ENCODE measurements around the gene TMEM106C.

TMEM106C gene, protein sequence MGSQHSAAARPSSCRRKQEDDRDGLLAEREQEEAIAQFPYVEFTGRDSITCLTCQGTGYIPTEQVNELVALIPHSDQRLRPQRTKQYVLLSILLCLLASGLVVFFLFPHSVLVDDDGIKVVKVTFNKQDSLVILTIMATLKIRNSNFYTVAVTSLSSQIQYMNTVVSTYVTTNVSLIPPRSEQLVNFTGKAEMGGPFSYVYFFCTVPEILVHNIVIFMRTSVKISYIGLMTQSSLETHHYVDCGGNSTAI

DNA sequence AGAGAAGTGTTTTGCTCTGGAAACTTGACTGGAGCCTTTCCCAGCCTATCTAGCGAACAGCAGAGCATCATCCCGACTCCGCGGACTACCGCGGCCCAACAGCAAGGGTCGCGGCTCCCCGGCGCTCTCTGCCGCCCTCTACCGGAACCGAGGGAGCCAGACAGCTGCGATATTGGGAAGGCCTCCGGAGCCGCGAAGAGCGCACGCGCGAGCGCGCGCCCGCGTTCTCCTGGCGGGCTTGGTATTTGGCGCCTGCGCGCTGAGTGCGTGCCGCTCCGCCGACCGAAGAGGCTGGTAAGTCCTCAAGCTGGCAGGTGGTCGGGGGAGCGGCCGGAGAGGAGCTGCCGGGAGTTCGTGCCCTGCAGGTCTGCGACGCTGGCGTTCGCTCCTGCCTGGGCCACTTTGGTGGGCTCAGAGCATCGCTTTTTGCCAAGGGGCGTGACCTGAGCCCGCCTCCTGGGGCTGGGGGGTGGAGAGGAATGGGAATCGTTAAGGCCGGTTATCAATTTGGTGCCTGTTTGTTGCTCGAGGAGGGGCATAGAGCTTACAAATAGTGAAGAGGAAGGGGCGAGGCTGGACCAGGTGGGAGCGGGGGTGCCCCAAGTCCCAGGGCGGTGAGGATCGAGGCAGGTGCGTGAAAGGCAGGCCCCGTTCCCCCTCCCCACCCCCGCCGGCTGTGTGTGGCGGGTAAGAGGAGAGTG is at the start of gene TMEM106C:
Gene TMEM106C, plus strand, starts transcription at position 257 of the 701 bp plus-strand sequence. CDS start 641 bp downstream, outside the sequence.
- peak within 1 kb of the TSS; percentile 89 for H3K4me3 ChIP-seq (ENCODE audit: low read depth, low read length)
- peak; percentile 54 for DNase-seq (ENCODE audit: low read depth)

DNA sequence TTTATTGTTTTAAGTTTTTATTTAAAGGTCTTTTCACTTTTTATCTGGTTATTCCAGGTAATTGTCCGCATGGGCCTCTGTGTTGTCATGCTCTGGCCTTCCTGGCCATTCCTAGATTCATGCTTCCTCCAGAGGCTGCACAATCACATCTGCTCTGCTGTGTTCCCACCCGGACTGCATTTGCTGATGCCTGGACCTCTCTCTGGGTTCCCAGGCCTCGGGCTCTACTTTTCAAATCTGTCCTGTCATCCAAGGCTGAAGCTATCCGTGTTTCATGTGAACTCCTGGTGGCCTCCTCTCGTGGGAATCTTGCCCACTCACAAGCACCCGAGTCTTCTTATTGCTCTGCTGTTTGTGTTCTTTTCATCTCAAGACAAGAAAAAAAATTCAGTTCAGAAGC is 42.5 kb upstream of the TMEM106C start:
- no peak overlapping the region for H3K4me3 ChIP-seq (ENCODE audit: low read depth, low read length)

DNA sequence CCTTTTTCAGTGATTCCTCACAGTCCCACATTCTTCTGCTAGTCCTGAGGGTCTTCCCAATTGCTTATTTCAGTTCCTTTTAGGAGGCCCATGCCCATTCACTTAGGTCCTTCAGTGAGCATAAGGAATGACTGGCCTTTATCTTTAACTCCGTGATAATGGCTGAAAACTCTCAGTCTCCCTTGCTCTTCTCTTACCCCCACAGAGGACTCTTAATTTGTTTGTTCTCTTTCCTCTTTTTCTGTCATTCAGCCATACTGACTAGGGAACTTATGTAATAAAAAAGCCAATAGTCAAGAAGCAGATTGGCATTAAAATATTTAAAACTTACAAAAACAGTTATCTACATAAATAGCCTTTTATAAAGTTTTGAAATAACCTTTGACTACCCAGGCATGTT is 41.5 kb upstream of the TMEM106C start:
- no peak for DNase-seq (ENCODE audit: low read depth)

More for the DNA sequence above, 42.5 kb upstream of the TMEM106C start:
- DNase-seq (ENCODE audit: low read depth) = no peak

DNA sequence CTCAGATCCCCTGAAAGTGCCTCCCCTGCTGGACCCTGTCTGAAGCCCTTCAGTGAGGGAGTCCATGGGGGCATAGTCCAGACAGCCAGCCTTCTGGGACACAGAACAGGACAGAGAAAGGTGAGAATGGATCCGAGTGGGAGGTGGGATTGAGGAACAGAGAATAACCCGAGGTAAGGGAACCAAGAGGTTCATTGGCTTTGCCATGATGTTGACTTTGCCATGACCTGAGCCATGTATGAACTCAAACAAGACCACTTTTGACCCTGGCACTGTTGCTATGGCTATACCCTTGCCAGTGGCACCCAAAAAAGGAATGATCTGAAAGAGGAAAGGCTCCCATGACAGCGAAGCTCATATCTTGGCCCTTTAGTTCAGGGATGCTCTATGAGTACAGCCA is 36.0 kb upstream of the TMEM106C start:
- H3K4me3 ChIP-seq (ENCODE audit: low read depth, low read length) = no peak overlapping the region
- no peak for DNase-seq (ENCODE audit: low read depth)

More for the DNA sequence above, 41.5 kb upstream of the TMEM106C start:
- H3K4me3 ChIP-seq (ENCODE audit: low read depth, low read length) = no peak overlapping the region

DNA sequence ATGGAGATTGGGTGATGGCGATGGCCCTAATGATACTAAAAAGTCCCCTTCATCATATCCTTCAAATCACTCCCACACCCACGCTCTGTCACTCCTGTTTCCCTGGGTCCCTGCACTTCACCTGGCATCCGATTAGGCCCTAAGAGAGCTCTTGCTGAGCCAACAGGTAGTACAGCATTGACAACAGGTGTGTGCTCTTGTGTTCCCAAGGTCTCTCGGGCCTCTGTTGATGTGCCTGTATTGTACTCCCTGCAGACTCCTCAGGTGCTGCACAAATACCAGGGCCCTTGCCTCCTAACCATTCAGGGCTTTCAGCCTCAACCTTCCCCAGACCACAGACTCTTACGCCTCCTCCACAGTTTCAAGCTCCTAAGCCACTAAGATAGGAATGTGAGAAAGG is 32.8 kb upstream of the TMEM106C start:
- no peak for DNase-seq (ENCODE audit: low read depth)

DNA sequence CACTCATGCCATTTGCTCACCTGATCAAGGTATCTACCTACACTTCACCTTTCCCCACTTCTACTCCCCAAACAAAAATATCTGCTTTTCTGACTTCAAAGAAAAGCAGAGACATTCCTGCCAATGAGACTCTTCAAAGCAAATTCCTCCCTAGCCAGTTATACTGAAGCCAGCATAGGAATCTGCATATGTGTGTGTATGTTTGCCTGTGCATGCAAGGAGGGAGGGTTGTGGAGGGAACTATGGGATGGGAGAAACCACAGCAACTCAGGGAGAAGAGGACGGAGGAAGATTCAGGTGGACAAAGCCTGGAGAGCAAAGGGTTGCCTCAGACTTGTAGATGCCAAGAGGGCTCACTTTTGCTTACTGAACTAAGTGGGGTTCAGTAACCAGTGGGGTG is 32.2 kb upstream of the TMEM106C start:
- DNase-seq (ENCODE audit: low read depth) = no peak

More for the DNA sequence above, 32.8 kb upstream of the TMEM106C start:
- no peak overlapping the region for H3K4me3 ChIP-seq (ENCODE audit: low read depth, low read length)

DNA sequence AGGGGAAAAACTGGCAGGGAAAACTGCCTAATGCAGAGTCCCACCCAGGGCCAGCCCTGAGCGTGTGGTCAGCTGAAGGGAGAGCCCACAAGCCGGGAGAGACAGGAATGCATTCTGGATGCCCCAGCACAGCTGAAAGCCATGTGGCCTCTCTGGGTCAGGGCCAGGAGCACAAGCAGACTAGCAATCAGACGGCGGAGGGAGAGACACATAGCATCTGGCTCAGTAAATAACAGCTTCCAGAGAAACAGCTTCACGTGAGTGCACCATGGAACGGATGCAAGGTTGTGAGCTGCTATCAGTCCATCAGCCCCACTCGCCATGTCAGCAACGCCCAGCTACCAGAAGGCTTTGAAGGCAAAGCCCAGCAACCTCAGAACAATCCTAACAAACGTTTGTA is 28.2 kb upstream of the TMEM106C start:
- no peak overlapping the region for H3K4me3 ChIP-seq (ENCODE audit: low read depth, low read length)
- peak; percentile 61 for DNase-seq (ENCODE audit: low read depth)

More for the DNA sequence above, 32.2 kb upstream of the TMEM106C start:
- H3K4me3 ChIP-seq (ENCODE audit: low read depth, low read length) = no peak overlapping the region

DNA sequence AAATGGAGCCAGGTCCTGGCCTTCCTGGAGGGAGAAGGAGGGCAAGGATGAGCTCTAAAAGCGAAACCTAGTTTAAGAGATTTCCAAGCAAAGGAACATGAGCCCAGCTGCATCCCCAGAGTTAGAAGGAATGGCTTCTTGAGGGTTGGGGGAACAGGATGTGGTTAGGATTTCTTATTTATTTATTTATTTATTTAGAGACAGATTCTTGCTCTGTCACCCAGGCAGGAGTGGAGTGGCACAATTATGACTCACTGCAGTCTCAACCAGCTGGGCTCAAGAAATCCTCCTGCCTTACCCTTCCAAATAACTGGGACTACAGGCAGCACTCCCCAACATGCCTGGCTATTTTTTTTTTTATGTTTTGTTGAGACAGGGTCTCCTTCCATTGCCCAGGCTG is 25.3 kb upstream of the TMEM106C start:
- no peak overlapping the region for H3K4me3 ChIP-seq (ENCODE audit: low read depth, low read length)
- no peak for DNase-seq (ENCODE audit: low read depth)

DNA sequence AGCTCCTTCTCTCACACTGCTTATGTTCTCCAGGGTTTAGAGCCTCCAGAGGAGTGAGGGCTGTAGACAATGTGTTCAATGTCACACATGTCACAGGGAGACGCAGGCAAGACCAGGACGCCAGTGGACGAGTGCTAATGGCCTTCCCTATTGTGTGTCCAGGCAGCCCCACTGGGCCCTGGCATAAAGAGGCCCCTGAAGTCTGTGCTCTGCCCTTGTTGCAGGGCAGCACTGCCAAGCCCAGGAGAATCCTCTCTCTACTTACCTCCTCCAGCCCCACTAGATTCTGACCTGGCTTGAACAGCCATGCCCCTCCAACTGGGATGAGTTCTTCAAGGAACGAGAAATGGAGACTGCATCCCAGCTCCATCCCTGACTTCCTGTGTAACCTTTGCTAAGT is 24.8 kb upstream of the TMEM106C start:
- no peak overlapping the region for H3K4me3 ChIP-seq (ENCODE audit: low read depth, low read length)
- no peak for DNase-seq (ENCODE audit: low read depth)

DNA sequence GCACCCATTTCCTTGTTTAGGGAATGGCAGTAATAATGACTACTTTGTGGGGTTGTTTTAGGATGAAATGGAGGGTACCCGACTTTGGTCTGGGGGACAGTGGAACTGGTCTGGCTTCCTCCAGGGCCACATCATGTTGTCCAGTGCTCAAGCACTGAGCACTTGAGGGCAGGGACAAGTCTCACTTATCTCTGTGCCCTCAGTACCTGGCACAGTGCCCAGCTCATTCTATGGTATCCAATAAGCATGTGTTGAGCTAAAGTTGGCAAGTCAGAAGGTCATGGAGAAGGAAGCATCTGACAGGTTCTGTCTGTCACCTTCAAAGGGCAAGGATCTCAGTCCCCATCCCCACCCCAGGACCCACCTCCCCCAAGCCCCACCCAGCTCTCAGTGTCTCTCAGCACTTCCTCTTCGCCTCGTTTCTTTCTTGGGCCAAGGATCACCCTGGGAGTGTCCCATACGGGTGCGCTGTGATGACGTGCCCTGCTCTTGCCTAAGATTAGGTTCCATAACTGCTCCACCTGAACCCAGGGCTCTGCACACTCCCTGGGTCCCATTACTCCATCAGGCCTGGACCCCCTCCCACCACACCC is 24.3 kb upstream of the TMEM106C start:
- DNase-seq (ENCODE audit: low read depth) = no peak

DNA sequence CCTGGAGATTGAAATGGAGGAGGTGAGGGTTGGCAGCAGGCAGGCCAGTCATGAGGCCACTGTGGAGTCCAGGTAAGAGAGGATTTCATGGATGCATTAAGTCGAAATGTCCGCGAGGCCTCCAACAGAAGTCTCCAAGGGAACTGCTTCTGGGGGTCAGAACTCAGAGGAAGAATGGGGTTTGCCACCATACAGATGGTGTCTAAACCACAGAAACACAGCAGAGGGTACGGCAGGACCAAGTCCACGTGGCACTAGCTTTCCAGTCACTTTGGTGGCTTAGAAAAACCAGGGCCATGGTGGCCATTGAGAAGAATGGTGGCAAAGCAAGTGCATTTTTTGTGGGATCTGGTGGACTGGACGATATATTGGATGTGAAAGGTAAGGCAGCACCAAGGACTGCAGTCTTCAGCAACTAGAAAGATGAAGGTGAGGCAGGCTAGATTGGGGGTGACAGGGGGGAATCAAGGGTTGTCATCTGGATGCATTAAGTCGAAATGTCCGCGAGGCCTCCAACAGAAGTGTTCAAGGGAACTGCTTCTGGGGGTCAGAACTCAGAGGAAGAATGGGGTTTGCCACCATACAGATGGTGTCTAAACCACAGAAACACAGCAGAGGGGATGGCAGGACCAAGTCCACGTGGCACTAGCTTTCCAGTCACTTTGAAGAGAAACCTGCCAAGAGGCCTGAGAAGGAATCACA is 22.5 kb upstream of the TMEM106C start:
- DNase-seq (ENCODE audit: low read depth) = no peak
- H3K4me3 ChIP-seq (ENCODE audit: low read depth, low read length) = no peak overlapping the region

More for the DNA sequence above, 24.3 kb upstream of the TMEM106C start:
- no peak overlapping the region for H3K4me3 ChIP-seq (ENCODE audit: low read depth, low read length)

DNA sequence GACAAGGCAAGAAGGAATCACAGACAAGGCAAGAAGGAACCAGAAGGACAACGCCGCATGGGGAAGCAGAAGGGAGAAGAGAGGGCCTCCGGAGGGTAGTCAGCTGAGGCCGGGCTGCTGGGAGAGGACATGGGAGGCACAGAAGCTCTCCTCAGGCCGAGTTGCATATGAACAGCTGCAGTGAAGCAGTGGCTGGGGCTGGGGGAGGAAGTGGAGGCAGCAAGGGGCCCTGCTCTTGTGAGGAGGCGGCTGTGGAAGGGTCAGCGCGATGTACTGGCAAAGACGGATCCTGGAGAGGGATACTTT is 22.0 kb upstream of the TMEM106C start:
- DNase-seq (ENCODE audit: low read depth) = no peak
- no peak overlapping the region for H3K4me3 ChIP-seq (ENCODE audit: low read depth, low read length)

DNA sequence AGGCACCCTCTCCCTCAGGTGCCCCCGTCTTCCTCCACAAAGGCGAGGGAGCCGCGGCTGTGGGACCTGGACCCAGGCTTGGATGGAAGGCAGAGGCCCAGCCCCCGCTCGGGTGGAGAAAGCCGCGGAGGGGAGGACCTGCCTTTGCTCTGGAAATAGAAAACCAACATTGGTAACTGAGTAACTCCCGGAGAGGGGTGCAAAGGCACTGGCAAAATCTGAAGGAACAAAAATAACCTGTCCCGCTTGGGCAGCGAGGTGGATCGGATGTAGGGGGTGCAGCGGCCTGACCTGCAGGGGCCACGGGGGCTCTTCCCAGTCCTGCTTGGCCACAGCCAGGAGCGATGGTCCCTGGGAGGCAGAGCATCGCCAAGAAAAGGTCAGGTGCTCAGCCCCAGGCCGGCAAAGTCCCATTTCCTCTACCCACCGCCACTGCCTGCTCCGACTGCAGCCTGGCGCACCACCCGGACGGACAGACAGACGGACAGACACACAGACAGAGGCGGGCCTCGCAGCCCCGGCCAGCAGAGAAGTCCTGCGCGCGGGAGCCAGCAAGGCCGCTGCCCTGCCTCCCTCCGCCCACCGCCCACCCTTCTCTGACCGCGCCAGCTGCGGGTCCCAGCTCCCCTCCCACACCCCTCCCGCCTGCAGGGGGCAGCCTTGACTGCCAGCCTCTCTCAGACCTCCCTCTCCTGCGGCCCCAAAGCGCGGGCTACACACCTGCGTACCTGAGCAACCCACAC is 21.4 kb upstream of the TMEM106C start:
- DNase-seq (ENCODE audit: low read depth) = no peak
- H3K4me3 ChIP-seq (ENCODE audit: low read depth, low read length) = no peak overlapping the region

DNA sequence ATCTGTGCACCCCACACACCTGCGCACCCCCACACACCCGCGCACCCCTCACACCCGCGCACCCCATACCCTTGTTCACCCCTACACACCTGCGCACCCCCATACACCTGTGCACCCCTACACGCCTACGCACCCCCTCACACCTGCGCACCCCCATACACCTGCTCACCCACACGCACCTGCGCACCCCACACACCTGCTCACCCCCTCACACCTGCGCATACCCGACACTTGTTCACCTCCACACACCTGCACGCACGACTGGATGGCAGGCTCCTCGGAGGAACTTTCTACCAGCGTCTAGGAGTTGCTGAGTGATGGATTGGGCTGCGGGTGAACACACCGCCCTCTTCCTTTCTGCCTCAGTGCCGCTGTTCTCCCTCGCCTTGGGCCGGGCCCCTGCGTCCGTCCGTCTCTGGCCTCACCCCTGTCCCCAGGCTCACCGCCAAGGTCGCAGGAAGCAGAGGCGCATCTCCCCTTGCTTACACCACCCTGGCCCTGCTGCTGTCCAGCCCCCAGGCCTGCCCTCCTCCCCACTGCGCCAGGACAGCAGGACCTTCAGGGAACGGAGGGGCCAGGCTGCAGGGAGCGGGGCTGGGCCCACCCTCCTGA is 20.7 kb upstream of the TMEM106C start:
- no peak overlapping the region for H3K4me3 ChIP-seq (ENCODE audit: low read depth, low read length)
- no peak for DNase-seq (ENCODE audit: low read depth)

DNA sequence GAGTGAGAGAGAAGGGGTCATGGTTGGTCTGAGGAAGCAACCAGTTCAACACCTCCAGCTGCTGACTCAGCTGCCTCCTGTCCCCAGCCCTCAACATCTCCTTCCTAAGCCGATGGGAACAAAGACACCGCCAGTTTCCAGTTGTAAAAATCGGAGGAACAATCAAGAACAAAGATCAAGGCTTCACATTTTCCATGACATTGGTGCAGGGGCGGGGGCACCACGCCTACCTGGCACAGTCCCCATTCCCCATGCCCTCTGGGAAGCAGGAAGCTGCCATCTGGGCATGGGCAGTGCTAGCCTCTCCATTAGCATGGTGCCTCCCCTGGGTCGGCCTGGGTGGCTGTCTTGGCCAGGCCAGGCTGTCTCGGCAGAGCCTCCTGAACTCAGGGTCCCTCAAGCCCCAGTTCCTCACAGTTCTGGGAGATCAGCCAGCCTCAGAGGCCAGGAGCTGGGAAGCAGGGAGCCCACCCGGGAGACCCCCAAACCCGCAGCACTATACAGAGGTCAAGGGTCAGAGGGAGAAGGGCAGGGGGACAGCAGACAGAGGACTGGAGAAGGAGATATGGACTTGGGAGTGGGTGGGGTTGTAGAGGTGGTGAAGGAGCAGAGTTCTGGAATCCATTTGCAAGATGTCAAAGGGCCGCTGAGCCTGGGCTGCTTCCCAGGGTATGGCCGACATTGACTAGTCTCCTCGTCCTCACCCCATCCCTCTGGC is 19.6 kb upstream of the TMEM106C start:
- no peak overlapping the region for H3K4me3 ChIP-seq (ENCODE audit: low read depth, low read length)
- no peak for DNase-seq (ENCODE audit: low read depth)

DNA sequence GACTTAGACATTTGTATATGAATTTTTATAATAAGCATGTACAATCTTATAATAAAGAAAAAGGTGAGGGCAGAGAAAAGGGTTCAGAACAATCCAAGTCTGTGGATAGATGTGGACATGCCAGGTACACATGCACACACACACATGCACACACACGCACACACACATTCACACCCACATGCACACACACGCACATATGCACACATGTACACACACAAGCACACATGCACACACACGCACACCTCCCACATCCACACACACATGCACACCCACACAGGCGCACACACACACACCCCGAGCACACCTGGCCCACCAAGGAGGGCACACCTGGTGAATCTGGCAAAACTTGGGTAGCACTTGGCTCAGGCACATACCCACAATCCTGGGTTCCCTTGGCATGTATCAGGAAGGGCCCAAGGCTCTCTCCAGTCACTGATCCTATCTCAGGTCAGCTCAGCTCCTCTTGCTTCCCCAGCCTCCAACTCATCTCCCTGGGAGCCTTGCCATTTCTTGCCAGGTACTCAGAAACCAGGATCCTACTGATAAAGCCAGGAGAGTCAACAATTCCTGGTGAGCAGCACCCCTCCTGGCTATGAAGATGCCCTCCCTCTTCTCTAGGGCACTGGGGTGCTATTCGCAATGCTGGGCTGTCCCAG is 18.6 kb upstream of the TMEM106C start:
- no peak for DNase-seq (ENCODE audit: low read depth)
- no peak overlapping the region for H3K4me3 ChIP-seq (ENCODE audit: low read depth, low read length)

DNA sequence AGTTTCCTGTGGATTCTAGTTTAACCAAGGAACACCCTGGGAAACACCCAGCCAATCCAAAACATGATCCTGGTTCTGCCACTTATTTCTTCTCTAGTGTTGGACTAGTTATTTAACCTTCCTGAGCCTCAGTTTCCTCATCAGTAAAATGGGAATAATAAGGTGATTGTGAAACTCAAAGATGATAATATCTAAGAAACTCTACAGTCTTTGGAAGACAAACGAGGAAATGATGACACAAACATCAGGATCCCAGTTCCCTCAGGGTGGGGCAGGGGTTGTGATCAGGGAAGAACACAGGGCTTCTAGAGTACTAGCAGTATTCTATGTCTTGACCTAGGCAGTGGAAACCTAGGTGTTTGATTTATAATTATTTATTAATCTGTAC is 18.1 kb upstream of the TMEM106C start:
- no peak for DNase-seq (ENCODE audit: low read depth)
- no peak overlapping the region for H3K4me3 ChIP-seq (ENCODE audit: low read depth, low read length)
